Stimulated activated CD8-positive, alpha-beta memory T cell treated with anti-CD3 and anti-CD28 coated beads, Interleukin-7, amount 100 ng/mL, for 4 hours (primary cell): ENCODE data around the gene ARHGAP42.

Experiments used
- DNase-seq, 2 donors: peaks; one replicate each; pipeline ENCODE4 v3.0.0-alpha.2; 2020; ENCODE audit warnings: low read depth in 2 of 2

The ARHGAP42 gene

GRCh38 chr11:100831929-100832494 is 144.9 kb downstream of the ARHGAP42 start:
- no peak for DNase-seq

DNA sequence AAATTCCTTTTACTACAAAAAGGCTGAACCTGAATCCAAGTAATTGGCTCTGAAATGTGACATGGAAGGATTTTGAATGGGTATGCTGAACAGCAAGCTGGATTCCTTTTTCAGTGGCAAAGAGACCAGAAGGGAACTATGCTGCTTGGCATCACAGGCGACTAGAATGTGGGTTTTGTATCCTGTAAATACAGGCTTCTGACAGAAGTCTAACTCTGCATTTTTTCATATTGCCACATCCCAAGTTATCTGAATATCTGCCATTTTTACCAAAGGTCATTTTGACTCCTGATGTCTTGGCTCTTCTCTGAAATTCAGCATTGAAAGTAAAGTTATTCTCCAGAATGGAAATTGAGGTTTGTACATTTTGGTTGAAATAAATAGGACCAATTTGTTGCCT is 145.7 kb downstream of the ARHGAP42 start:
- DNase-seq, result no peak

DNA sequence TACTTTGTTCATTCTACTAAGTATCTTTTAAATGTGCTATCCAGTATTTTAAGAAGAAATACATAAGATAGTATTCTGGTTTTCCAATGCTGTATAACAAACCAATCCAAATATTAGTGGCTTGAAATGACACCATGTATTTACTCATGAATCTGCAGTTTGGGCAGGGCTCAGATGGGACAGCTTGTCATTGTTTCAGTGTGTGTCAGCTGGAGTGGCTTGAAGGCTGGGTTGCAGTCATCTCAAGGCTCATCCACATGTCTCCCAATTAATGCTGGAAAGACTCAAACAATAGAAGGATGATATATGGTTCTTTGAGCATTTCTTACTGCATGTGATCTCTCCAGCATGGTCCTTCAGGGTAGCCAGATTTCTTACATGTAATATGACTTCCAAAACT is 146.2 kb downstream of the ARHGAP42 start:
- DNase-seq, result no peak

DNA sequence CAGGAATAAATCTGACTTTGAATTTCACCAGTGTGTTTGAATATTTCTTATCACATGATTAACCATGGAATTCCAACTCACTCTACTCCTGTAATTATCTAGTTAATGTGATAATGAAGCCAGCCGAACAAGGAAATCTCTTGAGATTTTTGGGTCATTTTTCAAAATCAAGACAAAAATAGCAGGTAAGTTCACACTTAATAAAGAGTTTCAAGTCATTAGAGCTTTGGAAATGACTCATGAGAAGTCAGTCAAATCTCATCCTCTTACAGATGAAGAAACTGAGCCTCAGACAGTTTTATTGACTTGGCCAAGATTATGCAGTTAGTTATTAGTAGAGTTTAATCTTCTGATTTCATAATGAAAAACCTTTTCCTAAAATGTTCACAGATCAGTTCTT is 148.8 kb downstream of the ARHGAP42 start:
- no peak for DNase-seq

- no peak for DNase-seq
Measured at GRCh38 chr11:100837311-100837710, 150.2 kb downstream of the ARHGAP42 start.

DNA sequence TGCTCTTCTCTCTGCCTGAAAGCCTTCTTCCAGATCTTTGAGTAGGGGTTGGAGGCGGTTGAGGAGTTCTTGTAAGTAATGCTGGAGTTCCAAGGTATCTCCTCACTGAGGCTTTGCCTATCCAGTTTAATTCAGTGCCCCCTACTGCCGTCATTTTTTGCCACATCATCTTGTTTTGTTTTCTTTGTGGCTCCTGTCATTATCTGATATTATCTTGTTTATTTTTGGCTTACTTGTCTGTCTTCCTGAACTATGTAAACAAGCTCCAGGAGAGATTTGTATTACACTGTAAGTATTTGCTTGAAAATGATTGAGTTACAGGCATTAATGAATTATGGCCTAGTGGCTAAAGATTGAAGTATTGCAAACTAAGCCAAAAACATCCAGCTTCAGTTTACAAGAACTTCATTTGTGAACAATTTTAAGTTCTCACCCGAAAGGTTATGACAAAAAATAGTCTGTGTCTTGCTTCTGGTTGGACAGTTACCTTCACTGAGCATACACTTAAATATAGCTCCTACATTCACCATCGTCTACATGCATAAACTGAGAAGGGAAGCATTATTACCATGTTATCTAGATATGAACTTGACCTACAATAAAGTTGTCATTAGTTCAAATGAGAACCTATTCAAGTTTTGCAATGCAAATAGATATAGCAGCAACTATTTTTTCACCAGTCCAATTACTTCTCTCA is 154.8 kb downstream of the ARHGAP42 start:
- no peak for DNase-seq

DNA sequence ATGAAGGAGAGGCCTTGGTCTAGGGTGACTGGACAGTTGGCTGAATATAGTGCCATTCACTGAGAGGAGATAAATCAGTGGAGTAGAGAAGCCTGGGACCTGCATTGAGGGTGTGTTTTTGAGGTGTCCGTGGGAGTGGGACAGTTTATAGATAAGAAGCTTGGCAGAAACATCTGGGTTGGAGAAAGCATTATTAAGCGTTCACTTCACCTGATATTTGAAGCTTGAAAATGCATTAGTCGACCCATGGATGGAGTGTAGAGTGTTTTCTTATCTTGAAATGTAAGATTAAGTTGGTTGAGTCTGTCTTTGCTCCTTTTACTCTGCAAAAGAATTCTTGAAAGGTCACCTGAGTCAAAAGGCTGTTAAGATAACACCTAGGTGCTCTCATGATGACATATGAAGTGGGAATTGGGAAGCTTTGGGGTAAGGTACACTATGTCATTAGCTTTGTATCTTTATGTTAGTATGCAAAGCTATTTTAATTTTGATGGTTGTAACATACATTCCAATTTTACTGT is 160.7 kb downstream of the ARHGAP42 start:
- DNase-seq, result no peak

DNA sequence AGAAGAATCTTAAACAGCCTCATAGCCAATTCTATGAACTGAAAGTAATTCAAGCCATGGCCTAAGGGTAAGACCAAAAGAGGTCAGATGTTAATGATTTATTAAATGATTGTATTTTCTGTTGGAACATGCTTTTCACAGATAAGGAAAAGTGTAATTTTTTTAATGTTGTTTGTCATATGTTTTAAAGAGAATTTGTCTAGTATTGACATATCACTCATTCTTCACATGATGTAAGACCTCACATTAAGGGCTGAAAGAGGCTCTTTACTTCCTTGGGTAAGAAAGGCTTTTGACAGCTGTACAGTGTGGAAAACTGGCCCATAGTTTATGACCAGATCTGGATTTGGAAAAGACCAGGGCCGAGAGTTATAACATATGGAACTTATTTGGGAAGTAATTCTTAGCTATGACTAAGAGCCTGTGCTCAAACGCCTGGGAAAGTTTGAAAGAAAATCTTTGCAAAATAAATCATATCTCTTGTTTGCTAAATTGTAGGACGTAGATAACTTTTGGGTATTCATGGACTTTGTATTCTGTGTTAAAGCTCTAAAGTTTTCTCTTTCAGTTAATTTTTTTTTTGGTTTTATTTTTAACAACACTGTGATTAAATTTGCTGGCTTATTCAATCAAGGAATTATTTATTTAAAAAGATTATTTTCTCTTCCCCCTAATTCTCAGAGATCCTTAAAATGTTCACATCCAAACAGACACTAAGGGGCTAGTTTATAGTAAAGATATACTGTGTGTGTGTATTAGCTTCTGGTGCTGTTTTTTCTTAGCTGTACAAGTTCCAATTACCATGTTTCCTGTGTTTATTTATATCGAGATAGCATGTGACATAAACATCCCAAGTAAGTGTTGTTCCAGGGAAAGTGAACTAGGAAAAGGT is 162.2 kb downstream of the ARHGAP42 start:
- DNase-seq, result no peak

GRCh38 chr11:100849901-100850235 is 162.8 kb downstream of the ARHGAP42 start:
- no peak for DNase-seq

- DNase-seq, result no peak
Measured at GRCh38 chr11:100851147-100851546, 164.1 kb downstream of the ARHGAP42 start.

DNA sequence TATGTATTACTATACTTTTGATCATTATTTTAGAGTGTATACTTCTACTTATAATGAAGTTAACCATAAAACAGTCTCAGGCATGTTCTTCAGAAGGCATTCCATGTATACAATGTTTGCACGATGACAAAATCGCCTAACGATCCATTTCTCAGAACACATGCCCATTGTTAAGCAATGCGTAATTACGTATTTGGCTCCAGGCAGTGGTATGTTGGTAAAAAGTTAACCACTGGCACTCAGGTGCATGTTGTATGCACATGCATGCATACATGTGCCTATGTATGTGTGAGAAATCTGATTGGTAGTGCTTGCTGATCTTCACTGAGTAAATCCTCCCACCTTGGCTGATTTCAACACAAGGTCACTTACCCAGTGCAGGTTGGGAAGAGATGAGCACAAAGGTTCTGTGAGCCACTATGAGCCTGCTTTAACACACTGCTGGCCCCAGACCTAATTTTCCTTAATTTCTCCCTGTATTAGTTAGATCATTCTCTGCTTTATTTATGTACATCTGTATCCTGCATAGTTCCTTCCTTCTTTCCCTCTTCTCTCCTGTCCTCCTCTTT is 164.6 kb downstream of the ARHGAP42 start:
- no peak for DNase-seq

DNA sequence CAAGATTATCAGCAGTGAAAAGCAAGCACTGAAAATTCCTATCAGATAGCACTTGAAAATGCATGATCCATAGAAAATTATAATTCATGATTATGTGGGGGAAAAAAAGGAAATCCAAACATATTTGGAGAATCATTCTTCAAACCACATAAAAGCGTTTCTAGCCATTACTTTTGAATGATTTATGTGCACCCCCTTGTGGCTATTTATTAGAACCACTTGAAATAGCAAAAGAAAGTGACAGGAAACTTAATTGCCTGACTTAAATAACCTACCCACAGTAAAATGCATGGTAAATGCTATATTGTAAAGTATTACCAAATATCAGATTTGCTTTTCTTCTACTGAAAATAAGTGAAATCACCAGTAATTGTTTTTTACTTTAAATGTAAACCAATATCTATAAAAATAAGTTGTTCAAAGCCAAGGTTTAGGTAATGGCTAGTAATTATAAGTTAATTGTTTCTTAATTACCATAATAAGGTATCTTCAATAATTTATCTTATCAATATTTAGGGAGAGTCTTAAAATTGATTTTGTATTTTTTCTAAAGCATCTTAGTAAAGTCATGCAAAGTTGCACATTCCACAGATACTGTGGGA is 168.5 kb downstream of the ARHGAP42 start:
- DNase-seq, result no peak

DNA sequence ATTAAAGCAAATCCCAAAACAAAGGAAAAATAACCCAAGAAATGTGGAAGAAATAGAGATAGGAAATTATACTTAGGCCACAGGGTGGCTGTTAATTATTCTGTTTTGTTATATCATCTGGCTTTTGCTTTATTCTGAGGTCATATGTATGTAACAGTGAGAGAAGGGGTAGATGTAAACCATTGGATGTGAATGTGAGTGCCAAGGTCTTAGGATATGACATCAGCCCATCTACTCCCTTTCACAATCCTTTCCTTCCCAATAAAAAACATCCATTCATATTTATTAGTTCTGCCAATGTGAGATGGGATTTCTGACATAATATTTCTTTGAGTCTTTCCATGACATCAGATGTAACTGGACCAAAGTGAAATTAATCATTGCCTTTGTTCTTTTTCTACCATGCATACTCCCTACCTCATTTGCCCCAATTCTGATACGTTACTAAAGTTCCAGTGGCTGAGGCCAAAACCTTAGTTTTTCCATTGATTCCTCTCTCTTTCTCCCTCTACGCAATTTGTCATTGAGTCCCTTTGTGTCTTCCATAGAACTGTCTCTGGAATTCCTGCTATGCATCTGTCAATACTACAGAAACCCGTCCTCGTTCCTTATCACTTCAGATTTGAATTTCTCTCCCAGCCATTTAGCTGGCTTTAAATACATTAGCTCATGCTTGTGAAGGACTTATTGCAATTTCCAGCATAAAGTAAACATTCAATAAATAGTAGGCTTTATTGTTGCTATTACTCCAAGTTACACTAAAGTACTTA is 170.3 kb downstream of the ARHGAP42 start:
- no peak for DNase-seq

- no peak for DNase-seq
Measured at GRCh38 chr11:100860318-100861155, 173.4 kb downstream of the ARHGAP42 start.

- DNase-seq, result no peak
Measured at GRCh38 chr11:100861212-100861611, 174.1 kb downstream of the ARHGAP42 start.

GRCh38 chr11:100863080-100863581 is 176.0 kb downstream of the ARHGAP42 start:
- no peak for DNase-seq

GRCh38 chr11:100865443-100866065 is 178.5 kb downstream of the ARHGAP42 start:
- DNase-seq, result no peak

DNA sequence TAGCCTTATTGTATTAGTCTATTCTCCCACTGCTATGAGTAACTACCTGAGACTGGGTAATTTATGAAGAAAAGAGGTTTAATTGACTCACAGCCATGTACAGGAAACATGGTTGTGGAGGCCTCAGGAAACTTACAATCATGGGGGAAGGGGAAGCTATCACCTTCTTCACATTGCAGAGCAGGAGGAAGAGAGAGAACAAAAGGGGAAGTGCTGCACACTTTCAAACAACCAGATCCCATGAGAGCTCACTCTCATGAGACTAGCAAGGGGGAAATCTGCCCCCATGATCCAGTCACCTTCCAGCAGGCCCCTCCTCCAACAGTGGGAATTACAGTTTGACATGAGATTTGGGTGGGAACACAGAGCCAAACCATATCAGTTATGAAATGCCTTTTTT is 179.4 kb downstream of the ARHGAP42 start:
- DNase-seq, result no peak

DNA sequence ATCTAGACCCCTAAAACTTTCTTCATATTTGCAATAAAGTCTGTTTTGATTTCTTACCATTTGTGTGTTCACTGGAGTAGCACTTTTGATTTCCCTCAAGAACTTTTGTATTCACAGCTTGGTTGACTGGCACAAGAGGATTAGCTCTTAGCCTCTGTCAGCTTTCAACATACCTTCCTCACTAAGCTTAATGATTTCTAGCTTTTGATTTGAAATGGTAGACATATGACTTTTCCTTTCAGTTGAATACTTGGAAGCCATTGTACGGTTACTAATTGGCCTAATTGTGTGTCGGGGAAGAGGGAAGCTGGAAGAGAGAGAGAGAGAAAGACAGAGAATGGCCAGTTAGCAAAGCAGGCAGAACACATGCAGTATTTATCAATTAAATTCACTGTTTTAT is 180.5 kb downstream of the ARHGAP42 start:
- DNase-seq, result no peak

DNA sequence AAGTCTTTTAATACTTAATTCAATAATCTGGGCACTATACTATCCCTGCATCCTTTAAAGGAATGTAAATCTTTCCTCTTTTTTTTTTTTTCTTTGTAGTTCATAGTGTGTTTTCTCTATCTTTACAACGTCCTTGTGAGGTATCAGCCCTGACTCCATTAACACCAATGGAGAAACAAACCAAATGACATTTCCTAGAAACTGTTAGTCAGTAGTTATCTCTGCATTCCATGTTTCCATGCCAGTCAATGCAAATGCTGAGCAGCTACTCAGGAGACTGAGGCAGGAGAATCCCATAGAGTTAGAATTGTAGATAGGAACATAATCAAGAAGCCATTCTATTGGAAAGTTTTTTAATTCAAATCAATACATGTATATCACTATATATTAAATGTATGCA is 182.2 kb downstream of the ARHGAP42 start:
- no peak for DNase-seq
